Adrenal gland (tissue), 5 donors: ENCODE measurements around the gene TMEM250.

ENCODE experiments used
- POLR2A ChIP-seq, 2 donors: fragments of 450-650 bp; IDR thresholded peaks; one replicate each; pipeline ENCODE4 v1.6.1; 2017; ENCODE audit warnings: antibody characterized with exemption in 2 of 2, mild to moderate bottlenecking in 2 of 2, moderate library complexity in 1 of 2
- TF ChIP-seq, protein P1 (sequence below), 6 experiments: fragments of 450-650 bp in 4 of 6; fragments of 200-600 bp in 2 of 6; sonication (generic) in 1 of 6; IDR thresholded peaks; 1 replicate in 5 of 6; 2 replicates in 1 of 6; pipeline versions ENCODE4 v1.5.1 to v1.8.0; 2016 to 2021; ENCODE audit warnings: antibody characterized with exemption in 6 of 6, mild to moderate bottlenecking in 2 of 6, moderate library complexity in 1 of 6
- donor health status: DM: no; HTN: no; CAD: no.

DNA sequence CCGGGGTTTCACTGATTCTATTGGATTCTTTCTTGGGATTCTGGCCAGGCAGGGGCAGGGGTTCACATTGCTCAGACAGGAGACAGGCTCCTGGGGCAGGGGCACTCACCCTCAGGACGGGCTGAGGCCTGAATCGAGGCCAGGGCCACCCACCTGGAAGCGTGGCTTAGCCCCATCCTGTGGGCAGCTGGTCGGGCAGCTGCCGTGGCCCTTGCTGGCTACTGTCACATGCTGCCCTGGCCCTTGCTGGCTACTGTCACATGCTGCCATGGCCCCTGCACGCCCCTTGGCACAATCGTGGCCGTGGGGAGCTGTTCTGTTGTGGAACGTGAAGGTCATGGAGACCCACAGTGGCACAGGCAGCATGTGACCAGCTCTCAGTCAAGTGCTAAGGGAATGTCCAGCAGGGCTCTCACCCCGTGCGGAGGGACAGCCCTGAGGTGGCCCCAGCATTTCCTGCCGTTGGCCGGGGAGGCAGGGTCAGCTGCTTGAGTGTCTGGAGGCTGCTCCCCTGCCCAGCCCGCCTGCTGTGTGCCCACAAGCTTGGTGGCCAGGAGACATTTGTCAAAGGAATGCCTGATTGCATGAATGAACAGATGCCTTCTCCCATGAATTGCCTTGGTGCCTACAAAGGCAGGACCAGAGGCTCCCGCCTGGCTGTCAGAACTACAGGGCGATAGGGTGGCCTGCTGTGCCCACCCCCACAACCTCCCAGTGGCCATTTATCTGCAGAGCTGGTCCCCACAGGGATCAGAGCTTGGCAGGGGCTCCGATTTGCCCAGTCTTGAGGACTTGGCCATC, 16.9 kb upstream of the TMEM250 start:
- TF ChIP-seq, protein P1, sequence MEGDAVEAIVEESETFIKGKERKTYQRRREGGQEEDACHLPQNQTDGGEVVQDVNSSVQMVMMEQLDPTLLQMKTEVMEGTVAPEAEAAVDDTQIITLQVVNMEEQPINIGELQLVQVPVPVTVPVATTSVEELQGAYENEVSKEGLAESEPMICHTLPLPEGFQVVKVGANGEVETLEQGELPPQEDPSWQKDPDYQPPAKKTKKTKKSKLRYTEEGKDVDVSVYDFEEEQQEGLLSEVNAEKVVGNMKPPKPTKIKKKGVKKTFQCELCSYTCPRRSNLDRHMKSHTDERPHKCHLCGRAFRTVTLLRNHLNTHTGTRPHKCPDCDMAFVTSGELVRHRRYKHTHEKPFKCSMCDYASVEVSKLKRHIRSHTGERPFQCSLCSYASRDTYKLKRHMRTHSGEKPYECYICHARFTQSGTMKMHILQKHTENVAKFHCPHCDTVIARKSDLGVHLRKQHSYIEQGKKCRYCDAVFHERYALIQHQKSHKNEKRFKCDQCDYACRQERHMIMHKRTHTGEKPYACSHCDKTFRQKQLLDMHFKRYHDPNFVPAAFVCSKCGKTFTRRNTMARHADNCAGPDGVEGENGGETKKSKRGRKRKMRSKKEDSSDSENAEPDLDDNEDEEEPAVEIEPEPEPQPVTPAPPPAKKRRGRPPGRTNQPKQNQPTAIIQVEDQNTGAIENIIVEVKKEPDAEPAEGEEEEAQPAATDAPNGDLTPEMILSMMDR (IDR thresholded peaks at IDR 0.05), result no peak
- no peak for TF ChIP-seq POLR2A (IDR thresholded peaks at IDR 0.05)
